Natural killer cell (primary cell): ENCODE data around the gene ARID5B. TPM values are rescaled to one million over a fixed set of nuclear protein-coding genes. Genes with fewer than 3 reads are reported as not detected.

Experiments used
- ATAC-seq, 3 donors: fragments of 150-1000 bp in 2 of 3; fragments of 200-7000 bp in 1 of 3; cut with Tn5 transposase; 1 replicate in 1 of 3; 2 replicates in 2 of 3; pipeline ENCODE4 v1.10.0; 2021; ENCODE audit warnings: mild to moderate bottlenecking in 2 of 3, moderate library complexity in 2 of 3
- DNase-seq, 2 donors: peaks; one replicate each; pipeline versions ENCODE4 v3.0.0 to v3.0.0-alpha.2; 2013 to 2021; ENCODE audit warnings: mixed read lengths in 1 of 2
- H3K27ac ChIP-seq: one replicate; pipeline ENCODE4 v1.5.1; 2013; ENCODE audit warnings: mild to moderate bottlenecking, low read length
- H3K27me3 ChIP-seq: one replicate; pipeline ENCODE4 v1.6.1; 2013; ENCODE audit warnings: low read length; ENCODE audit not compliant: control insufficient read depth, insufficient read depth
- H3K36me3 ChIP-seq: one replicate; pipeline ENCODE4 v1.6.1; 2013; ENCODE audit warnings: low read length; ENCODE audit not compliant: control insufficient read depth, insufficient read depth
- H3K4me1 ChIP-seq: one replicate; pipeline ENCODE4 v1.6.1; 2013; ENCODE audit warnings: low read length; ENCODE audit not compliant: control insufficient read depth, insufficient read depth
- H3K4me3 ChIP-seq: one replicate; pipeline ENCODE4 v1.5.1; 2013; ENCODE audit warnings: low read length
- H3K9me3 ChIP-seq: one replicate; pipeline ENCODE4 v1.6.1; 2013; ENCODE audit warnings: low read length; ENCODE audit not compliant: control insufficient read depth, insufficient read depth
- H3K27ac Mint-ChIP-seq, 2 donors: one replicate each; pipeline ENCODE4 v1.8.0; 2022; ENCODE audit warnings: mild to moderate bottlenecking in 2 of 2, mixed read lengths in 2 of 2, moderate library complexity in 1 of 2
- H3K27me3 Mint-ChIP-seq, 2 donors: one replicate each; pipeline ENCODE4 v1.8.0; 2022; ENCODE audit warnings: low read depth in 2 of 2, mixed read lengths in 2 of 2
- H3K36me3 Mint-ChIP-seq: one replicate; pipeline ENCODE4 v1.8.0; 2022; ENCODE audit warnings: mixed read lengths
- H3K4me1 Mint-ChIP-seq, 2 donors: one replicate each; pipeline ENCODE4 v1.8.0; 2022; ENCODE audit warnings: mixed read lengths in 2 of 2
- H3K4me3 Mint-ChIP-seq: one replicate; pipeline ENCODE4 v1.8.0; 2022; ENCODE audit warnings: mild to moderate bottlenecking, moderate library complexity, mixed read lengths
- H3K9me3 Mint-ChIP-seq, 2 donors: one replicate each; pipeline ENCODE4 v1.8.0; 2022; ENCODE audit warnings: mixed read lengths in 2 of 2
- WGBS: methylation state at CpG from one replicate; pipeline ENCODE4 v1.1.7; 2013; ENCODE audit warnings: missing lambda C conversion rate; ENCODE audit not compliant: insufficient coverage; 5-methylcytosine and 5-hydroxymethylcytosine counted together
- intact Hi-C: fragments of 100-400 bp; cut with micrococcal nuclease; formaldehyde crosslinking; loops from one replicate; pipeline ENCODE4 v1.14.2; 2022
- total RNA-seq, 4 donors: library from RNA; stranded (reverse); fragments of 120-200 nt in 1 of 4; gene quantifications; one replicate each; pipeline versions ENCODE4 v1.2.3 to v1.2.4, GENCODE V29; 2013 to 2022
- TF ChIP-seq, protein P1 (sequence below): fragments of 200-600 bp; IDR thresholded peaks from one replicate; pipeline ENCODE4 v1.8.0; 2022; ENCODE audit warnings: antibody characterized with exemption

The ARID5B gene
- total RNA-seq, 3 donors from 2014 or later (not counting 1 experiment from before 2014, with no cell fraction given): 22.3 to 44.3 (median 31.3) TPM

GRCh38 chr10:61994405-61995219, 93.1 kb downstream of the ARID5B start:
- no peaks in the 10 kb centered on the region for H3K36me3 ChIP-seq
- no peaks in the 10 kb centered on the region for H3K27me3 Mint-ChIP-seq
- TF ChIP-seq, protein P1, sequence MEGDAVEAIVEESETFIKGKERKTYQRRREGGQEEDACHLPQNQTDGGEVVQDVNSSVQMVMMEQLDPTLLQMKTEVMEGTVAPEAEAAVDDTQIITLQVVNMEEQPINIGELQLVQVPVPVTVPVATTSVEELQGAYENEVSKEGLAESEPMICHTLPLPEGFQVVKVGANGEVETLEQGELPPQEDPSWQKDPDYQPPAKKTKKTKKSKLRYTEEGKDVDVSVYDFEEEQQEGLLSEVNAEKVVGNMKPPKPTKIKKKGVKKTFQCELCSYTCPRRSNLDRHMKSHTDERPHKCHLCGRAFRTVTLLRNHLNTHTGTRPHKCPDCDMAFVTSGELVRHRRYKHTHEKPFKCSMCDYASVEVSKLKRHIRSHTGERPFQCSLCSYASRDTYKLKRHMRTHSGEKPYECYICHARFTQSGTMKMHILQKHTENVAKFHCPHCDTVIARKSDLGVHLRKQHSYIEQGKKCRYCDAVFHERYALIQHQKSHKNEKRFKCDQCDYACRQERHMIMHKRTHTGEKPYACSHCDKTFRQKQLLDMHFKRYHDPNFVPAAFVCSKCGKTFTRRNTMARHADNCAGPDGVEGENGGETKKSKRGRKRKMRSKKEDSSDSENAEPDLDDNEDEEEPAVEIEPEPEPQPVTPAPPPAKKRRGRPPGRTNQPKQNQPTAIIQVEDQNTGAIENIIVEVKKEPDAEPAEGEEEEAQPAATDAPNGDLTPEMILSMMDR: no peak
- DNase-seq (no peak), ATAC-seq (no peak)
- H3K36me3 Mint-ChIP-seq: no peaks in the 10 kb centered on the region
- intact Hi-C loops: loop anchor here (5.0 kb wide), 1 partner anchor 388 kb away; no protein-coding TSS in a partner anchor
- peaks cover 13% of the 10 kb centered on the region for H3K4me1 ChIP-seq
- H3K9me3 ChIP-seq: no peaks in the 10 kb centered on the region
- WGBS: 81% methylated on average over 5 of the region's 7 CpGs
- H3K4me3 Mint-ChIP-seq: peak overlapping the region; percentile 92
- no peak overlapping the region for H3K4me3 ChIP-seq
- H3K27ac Mint-ChIP-seq: peak overlapping the region; percentile 93 to 96
- no peaks in the 10 kb centered on the region for H3K27me3 ChIP-seq
- no peaks in the 10 kb centered on the region for H3K9me3 Mint-ChIP-seq
- H3K4me1 Mint-ChIP-seq: peaks cover 55 to 65% of the 10 kb centered on the region in 2 donors
- H3K27ac ChIP-seq: peak overlapping the region; percentile 87

GRCh38 chr10:61995220-61995503, 93.7 kb downstream of the ARID5B start:
- H3K4me1 ChIP-seq: peaks cover 13% of the 10 kb centered on the region
- TF ChIP-seq, protein P1: no peak
- H3K27ac ChIP-seq: no peak overlapping the region
- H3K27ac Mint-ChIP-seq: peak overlapping the region; percentile 6 to 56
- no peaks in the 10 kb centered on the region for H3K9me3 ChIP-seq
- DNase-seq (no peak), ATAC-seq (no peak)
- 100% methylated on average over 2 of the region's 3 CpGs for WGBS
- H3K36me3 ChIP-seq: no peaks in the 10 kb centered on the region
- peaks cover 58 to 64% of the 10 kb centered on the region in 2 donors for H3K4me1 Mint-ChIP-seq
- no peaks in the 10 kb centered on the region for H3K27me3 Mint-ChIP-seq
- H3K9me3 Mint-ChIP-seq: no peaks in the 10 kb centered on the region
- no peak overlapping the region for H3K4me3 ChIP-seq
- intact Hi-C loops: no loop called here
- no peaks in the 10 kb centered on the region for H3K36me3 Mint-ChIP-seq
- no peak overlapping the region for H3K4me3 Mint-ChIP-seq
- no peaks in the 10 kb centered on the region for H3K27me3 ChIP-seq

DNA sequence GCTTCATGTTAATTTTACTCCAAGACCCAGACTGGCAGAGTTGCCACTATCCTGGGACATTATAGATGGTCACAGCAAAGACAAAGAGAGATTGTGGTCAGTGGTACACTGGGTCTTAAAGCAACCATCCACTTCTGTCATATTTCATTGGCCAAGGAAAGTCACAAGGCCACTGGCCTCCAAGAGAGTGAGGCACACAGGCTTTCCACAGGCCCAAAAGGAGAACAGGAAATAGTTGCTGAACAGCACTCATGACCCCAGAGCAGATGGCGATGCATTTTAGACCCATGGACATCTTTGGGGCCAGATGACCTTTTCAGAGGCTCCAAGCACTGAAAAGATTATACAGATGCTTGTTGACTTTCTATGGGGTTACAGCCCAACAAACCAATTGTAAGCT, 97.4 kb downstream of the ARID5B start:
- Histone ChIP-seq H3K27me3 (no peaks in the 10 kb centered on the region), H3K4me1 (peaks cover 4% of the 10 kb centered on the region), H3K27ac (peak overlapping the region; percentile 88), H3K9me3 (no peaks in the 10 kb centered on the region), H3K4me3 (no peak overlapping the region), H3K36me3 (peaks cover 8% of the 10 kb centered on the region)
- ATAC-seq: no peak
- intact Hi-C loops: no loop called here
- no peaks in the 10 kb centered on the region for H3K36me3 Mint-ChIP-seq
- DNase-seq: no peak
- peaks cover 29% of the 10 kb centered on the region in 2 donors for H3K4me1 Mint-ChIP-seq
- H3K9me3 Mint-ChIP-seq: no peaks in the 10 kb centered on the region
- TF ChIP-seq, protein P1: no peak
- H3K27ac Mint-ChIP-seq: peak overlapping the region; percentile 12 to 60
- WGBS: 87% methylated on average over 1 of the region's 1 CpG
- no peaks in the 10 kb centered on the region for H3K27me3 Mint-ChIP-seq
- H3K4me3 Mint-ChIP-seq: no peak overlapping the region
